Fibroblast of lung (primary cell): Measurements from ENCODE around the gene STKLD1. TPM values are rescaled to one million over a fixed set of nuclear protein-coding genes. Genes with fewer than 3 reads are reported as not detected.

Experiments
- DNase-seq, 2 donors: peaks; one replicate each; pipeline versions ENCODE4 v3.0.0 to v3.0.0-alpha.2; 2010; ENCODE audit warnings: low read depth in 2 of 2
- H2AFZ ChIP-seq: 2 replicates; pipeline ENCODE4 v1.5.1; 2012; ENCODE audit warnings: low read length, control low read depth, inconsistent platforms
- H3K27ac ChIP-seq: 2 replicates; pipeline ENCODE4 v1.5.1; 2011; ENCODE audit warnings: low read length, control low read depth; ENCODE audit not compliant: insufficient read depth
- H3K27me3 ChIP-seq: 2 replicates; pipeline ENCODE4 v1.5.1; 2011; ENCODE audit warnings: mild to moderate bottlenecking, low read length; ENCODE audit not compliant: control insufficient read depth, insufficient read depth
- H3K36me3 ChIP-seq: 2 replicates; pipeline ENCODE4 v1.5.1; 2011; ENCODE audit warnings: low read length; ENCODE audit not compliant: control insufficient read depth, insufficient read depth
- H3K4me1 ChIP-seq: 2 replicates; pipeline ENCODE4 v1.5.1; 2011; ENCODE audit warnings: low read length; ENCODE audit not compliant: control insufficient read depth, insufficient read depth; ENCODE audit errors: extremely low read depth
- H3K4me2 ChIP-seq: 2 replicates; pipeline ENCODE4 v1.5.1; 2011; ENCODE audit warnings: low read length, control low read depth; ENCODE audit not compliant: insufficient read depth; ENCODE audit errors: extremely low read depth
- H3K4me3 ChIP-seq, 4 experiments: fragments of 200-600 bp in 1 of 4; sonication (generic) in 1 of 4; replicated peaks in 1 of 4; 2 replicates each; pipeline ENCODE4 v1.5.1; 2011 to 2016; ENCODE audit warnings: low read length in 4 of 4, low read depth in 3 of 4, mild to moderate bottlenecking in 3 of 4, control low read depth in 2 of 4, inconsistent platforms in 1 of 4, mixed read lengths in 1 of 4; ENCODE audit not compliant: insufficient read depth in 1 of 4; ENCODE audit errors: control extremely low read depth in 1 of 4
- H3K79me2 ChIP-seq: 2 replicates; pipeline ENCODE4 v1.5.1; 2012; ENCODE audit warnings: mild to moderate bottlenecking, low read length, inconsistent platforms; ENCODE audit not compliant: control insufficient read depth, insufficient read depth
- H3K9ac ChIP-seq: 2 replicates; pipeline ENCODE4 v1.5.1; 2011; ENCODE audit warnings: mild to moderate bottlenecking, low read length, control low read depth; ENCODE audit not compliant: insufficient read depth
- H3K9me3 ChIP-seq: 2 replicates; pipeline ENCODE4 v1.5.1; 2012; ENCODE audit warnings: low read depth, low read length; ENCODE audit not compliant: control insufficient read depth, insufficient read depth
- H4K20me1 ChIP-seq: 2 replicates; pipeline ENCODE4 v1.5.1; 2011; ENCODE audit warnings: low read length; ENCODE audit not compliant: control insufficient read depth, insufficient read depth; ENCODE audit errors: extremely low read depth
- EZH2 ChIP-seq: IDR thresholded peaks from 2 replicates; pipeline ENCODE4 v1.5.1; 2012; ENCODE audit warnings: low read length, control low read depth, mild to moderate bottlenecking; ENCODE audit errors: missing control alignments
- polyA plus RNA-seq, 2 donors: library from polyadenylated mRNA; depleted of rRNA in 1 of 2; stranded (reverse) in 1 of 2; unstranded in 1 of 2; fragments of >200 nt; gene quantifications; 2 replicates each; pipeline ENCODE4 v1.2.1, GENCODE V29; 2011 to 2012; ENCODE audit warnings: missing spikeins in 1 of 2
- total RNA-seq: library from RNA; depleted of rRNA; stranded (reverse); fragments of >200 nt; gene quantifications from 2 replicates; pipeline ENCODE4 v1.2.1, GENCODE V29; 2014
- TF ChIP-seq, protein P1 (sequence below), 2 donors: IDR thresholded peaks in 1 of 2; conservative IDR thresholded peaks in 1 of 2; 1 replicate in 1 of 2; 2 replicates in 1 of 2; pipeline ENCODE4 v1.5.1; 2011 to 2012; ENCODE audit warnings: low read length in 2 of 2, control low read depth in 1 of 2, inconsistent platforms in 1 of 2, low read depth in 1 of 2, mild to moderate bottlenecking in 1 of 2

The STKLD1 gene
- total and polyA plus RNA-seq, 2 donors (not counting 1 experiment from before 2014, with no cell fraction given), result 0.79 to 0.99 TPM

DNA sequence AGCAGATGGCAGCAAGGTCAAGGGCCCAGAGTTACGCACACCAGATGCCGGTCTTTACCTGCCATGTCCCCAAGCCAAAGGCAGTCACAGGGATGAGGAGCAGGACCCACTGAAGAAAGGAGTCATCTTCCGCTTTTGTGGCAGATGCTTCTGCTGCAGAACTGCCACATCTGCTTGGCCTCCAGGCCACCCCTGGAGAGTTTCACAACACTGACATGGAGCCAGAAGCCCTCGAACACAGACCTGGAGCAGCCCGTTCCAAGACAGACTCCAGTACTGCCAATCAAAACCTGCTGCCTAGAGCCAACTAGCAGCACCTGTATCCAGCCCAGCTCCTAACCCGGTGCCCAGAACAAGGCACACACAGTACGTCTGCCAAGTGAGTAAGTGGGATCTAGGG is 21.4 kb upstream of the STKLD1 start:
- H3K27me3 ChIP-seq, result no peaks in the 10 kb centered on the region
- H3K79me2 ChIP-seq, result peaks cover 13% of the 10 kb centered on the region
- TF ChIP-seq, protein P1, sequence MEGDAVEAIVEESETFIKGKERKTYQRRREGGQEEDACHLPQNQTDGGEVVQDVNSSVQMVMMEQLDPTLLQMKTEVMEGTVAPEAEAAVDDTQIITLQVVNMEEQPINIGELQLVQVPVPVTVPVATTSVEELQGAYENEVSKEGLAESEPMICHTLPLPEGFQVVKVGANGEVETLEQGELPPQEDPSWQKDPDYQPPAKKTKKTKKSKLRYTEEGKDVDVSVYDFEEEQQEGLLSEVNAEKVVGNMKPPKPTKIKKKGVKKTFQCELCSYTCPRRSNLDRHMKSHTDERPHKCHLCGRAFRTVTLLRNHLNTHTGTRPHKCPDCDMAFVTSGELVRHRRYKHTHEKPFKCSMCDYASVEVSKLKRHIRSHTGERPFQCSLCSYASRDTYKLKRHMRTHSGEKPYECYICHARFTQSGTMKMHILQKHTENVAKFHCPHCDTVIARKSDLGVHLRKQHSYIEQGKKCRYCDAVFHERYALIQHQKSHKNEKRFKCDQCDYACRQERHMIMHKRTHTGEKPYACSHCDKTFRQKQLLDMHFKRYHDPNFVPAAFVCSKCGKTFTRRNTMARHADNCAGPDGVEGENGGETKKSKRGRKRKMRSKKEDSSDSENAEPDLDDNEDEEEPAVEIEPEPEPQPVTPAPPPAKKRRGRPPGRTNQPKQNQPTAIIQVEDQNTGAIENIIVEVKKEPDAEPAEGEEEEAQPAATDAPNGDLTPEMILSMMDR (conservative IDR thresholded peaks at IDR 0.05 in 1 of 2, IDR thresholded peaks at IDR 0.05 in 1 of 2; ENCODE audit: low read depth in 1 of 2, low read length in 2 of 2), result no peak
- no peak for TF ChIP-seq EZH2
- H3K4me1 ChIP-seq, result peaks cover 8% of the 10 kb centered on the region
- no peak overlapping the region for H3K4me3 ChIP-seq
- no peaks in the 10 kb centered on the region for H3K9me3 ChIP-seq
- DNase-seq, result no peak
- H2AFZ ChIP-seq, result no peak overlapping the region
- peaks cover 28% of the 10 kb centered on the region for H3K36me3 ChIP-seq
- H3K27ac ChIP-seq, result no peak overlapping the region
- H3K9ac ChIP-seq, result no peak overlapping the region
- H4K20me1 ChIP-seq, result no peaks in the 10 kb centered on the region
- peak overlapping the region; percentile 77 for H3K4me2 ChIP-seq

DNA sequence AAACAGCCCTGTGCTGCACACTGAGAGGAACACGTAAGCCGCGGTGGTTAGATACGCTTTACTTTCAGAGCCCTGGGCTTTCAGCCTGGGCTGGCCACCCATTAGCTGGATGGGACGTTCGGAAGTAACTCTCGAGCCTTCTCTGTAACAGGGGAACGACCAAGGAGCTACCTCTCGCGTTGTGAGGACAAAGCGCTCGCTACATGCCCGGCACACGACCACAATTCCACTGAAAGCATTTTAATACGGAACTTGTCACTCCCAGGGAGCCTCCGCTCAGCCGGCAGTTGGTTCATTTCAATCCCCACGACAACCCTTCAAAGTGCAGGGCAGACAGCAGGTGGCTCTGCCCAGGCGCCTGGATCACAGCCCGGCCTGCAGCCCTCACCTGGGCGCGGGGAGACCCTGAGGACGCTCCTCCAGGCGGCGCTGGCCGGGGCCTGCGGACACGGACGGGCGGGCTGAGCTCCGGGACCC is 20.2 kb upstream of the STKLD1 start:
- Histone ChIP-seq H3K27me3 (no peaks in the 10 kb centered on the region), H2AFZ (no peak overlapping the region), H3K27ac (peak overlapping the region; percentile 54), H3K79me2 (peaks cover 6% of the 10 kb centered on the region), H3K9ac (peak overlapping the region; percentile 64), H4K20me1 (no peaks in the 10 kb centered on the region), H3K9me3 (no peaks in the 10 kb centered on the region), H3K4me1 (peaks cover 4% of the 10 kb centered on the region), H3K36me3 (peaks cover 22% of the 10 kb centered on the region), H3K4me2 (peak overlapping the region; percentile 77), H3K4me3 (peak overlapping the region; percentile 70 to 81 (median 76))
- DNase-seq, result no peak
- TF ChIP-seq, protein P1 (conservative IDR thresholded peaks at IDR 0.05 in 1 of 2, IDR thresholded peaks at IDR 0.05 in 1 of 2; ENCODE audit: low read depth in 1 of 2, low read length in 2 of 2), result no peak
- no peak for TF ChIP-seq EZH2

DNA sequence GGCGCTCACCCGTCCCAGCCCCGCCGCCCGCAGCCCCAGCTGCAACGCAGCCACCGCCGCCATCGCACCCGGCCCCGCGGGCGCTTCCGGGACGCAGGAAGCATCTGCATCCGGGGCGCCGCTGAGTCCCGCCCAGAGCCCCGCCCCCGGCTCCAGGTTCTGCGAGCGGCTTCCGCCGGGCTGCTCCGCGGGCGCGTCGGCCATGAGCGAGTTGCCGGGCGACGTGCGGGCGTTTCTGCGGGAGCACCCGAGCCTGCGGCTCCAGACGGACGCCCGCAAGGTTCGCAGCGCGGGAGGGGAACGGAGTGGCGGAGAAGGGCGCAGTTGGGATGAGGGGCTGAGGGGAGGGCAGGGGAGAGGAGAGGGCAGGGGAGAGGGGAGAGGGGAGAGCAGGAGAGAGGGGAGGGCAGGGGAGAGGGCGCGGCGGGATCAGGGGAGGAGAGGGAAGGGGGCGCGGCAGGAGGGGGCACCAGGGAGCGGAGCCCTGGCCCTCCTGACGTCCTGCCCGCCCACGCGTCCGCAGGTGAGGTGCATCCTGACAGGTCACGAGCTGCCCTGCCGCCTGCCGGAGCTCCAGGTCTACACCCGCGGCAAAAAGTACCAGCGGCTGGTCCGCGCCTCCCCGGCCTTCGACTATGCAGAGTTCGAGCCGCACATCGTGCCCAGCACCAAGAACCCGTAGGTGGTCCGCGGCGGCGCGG is 19.6 kb upstream of the STKLD1 start, which contains the start of the genes SURF1 and SURF2:
Gene SURF1 (minus strand): TSS at position 97 of the 701 bp plus-strand sequence. CDS start 34 bp downstream, at position 63.
Gene SURF2 (plus strand): TSS at position 160 of the 701 bp plus-strand sequence. CDS start 43 bp downstream, at position 203.
- TF ChIP-seq, protein P1 (conservative IDR thresholded peaks at IDR 0.05 in 1 of 2, IDR thresholded peaks at IDR 0.05 in 1 of 2; ENCODE audit: low read depth in 1 of 2, low read length in 2 of 2), result no peak
- no peak for TF ChIP-seq EZH2
- H4K20me1 ChIP-seq, result no peaks in the 10 kb centered on the region
- peaks cover 6% of the 10 kb centered on the region for H3K79me2 ChIP-seq
- H3K4me2 ChIP-seq, result peak within 1 kb of the TSS; percentile 88
- H3K4me1 ChIP-seq, result peaks cover 4% of the 10 kb centered on the region
- no peaks in the 10 kb centered on the region for H3K27me3 ChIP-seq
- no peak within 1 kb of the TSS for H2AFZ ChIP-seq
- peaks cover 24% of the 10 kb centered on the region for H3K36me3 ChIP-seq
- H3K27ac ChIP-seq, result peak within 1 kb of the TSS; percentile 54
- peak; percentile 69 to 74 for DNase-seq
- no peaks in the 10 kb centered on the region for H3K9me3 ChIP-seq
- H3K9ac ChIP-seq, result peak within 1 kb of the TSS; percentile 64
- peak within 1 kb of the TSS; percentile 70 to 81 (median 76) for H3K4me3 ChIP-seq
